Testis (tissue), 3 donors: ENCODE data around the gene SH3RF2. TPM values are rescaled to one million over a fixed set of nuclear protein-coding genes. Genes with fewer than 3 reads are reported as not detected.

Source experiments
- DNase-seq: peaks from one replicate; pipeline ENCODE4 v3.0.0-alpha.2; 2019
- H3K27ac ChIP-seq, 2 donors: fragments of 200-600 bp; sonication (generic); one replicate each; pipeline ENCODE4 v1.5.1; 2019
- H3K27me3 ChIP-seq: fragments of 200-600 bp; sonication (generic); one replicate; pipeline ENCODE4 v1.5.1; 2019
- H3K36me3 ChIP-seq: fragments of 200-600 bp; sonication (generic); one replicate; pipeline ENCODE4 v1.5.1; 2017; ENCODE audit warnings: low read depth; ENCODE audit errors: missing control alignments
- H3K4me1 ChIP-seq: fragments of 200-600 bp; sonication (generic); one replicate; pipeline ENCODE4 v1.5.1; 2019
- H3K4me3 ChIP-seq, 2 donors: fragments of 200-600 bp; sonication (generic); one replicate each; pipeline ENCODE4 v1.5.1; 2017 to 2019
- H3K9me3 ChIP-seq: fragments of 200-600 bp; sonication (generic); one replicate; pipeline ENCODE4 v1.5.1; 2017
- CTCF ChIP-seq, 3 experiments: fragments of 450-650 bp in 2 of 3; fragments of 200-600 bp in 1 of 3; sonication (generic) in 1 of 3; IDR thresholded peaks; one replicate each; pipeline ENCODE4 v1.5.1; 2016 to 2019; ENCODE audit warnings: antibody characterized with exemption in 3 of 3, mild to moderate bottlenecking in 2 of 3, moderate library complexity in 1 of 3
- POLR2A ChIP-seq: fragments of 450-650 bp; IDR thresholded peaks from one replicate; pipeline ENCODE4 v1.6.1; 2017; ENCODE audit warnings: antibody characterized with exemption, mild to moderate bottlenecking, moderate library complexity
- WGBS, 2 donors: methylation state at CpG; one replicate each; pipeline ENCODE4 v1.1.5; 2018; 5-methylcytosine and 5-hydroxymethylcytosine counted together
- intact Hi-C: fragments of 100-400 bp; cut with DNase I; formaldehyde crosslinking; loops from one replicate; pipeline ENCODE4 v1.15.1; 2023; ENCODE audit warnings: low total_unique reads
- polyA plus RNA-seq: library from polyadenylated mRNA; stranded (reverse); fragments of 350-450 nt; fragmentation: Illumina TruSeq; extraction: RNeasy Lipid Tissue Mini Kit (QIAGEN cat#74804); gene quantifications from one replicate; pipeline ENCODE4 v1.2.3, GENCODE V29; 2014; ENCODE audit warnings: low read depth, low replicate concordance; ENCODE audit not compliant: insufficient read depth
- total RNA-seq, 2 donors: library from RNA; depleted of rRNA; stranded (reverse); fragments of >200 nt; gene quantifications; one replicate each; pipeline ENCODE4 v1.2.3, GENCODE V29; 2016

SH3RF2 gene
- total and polyA plus RNA-seq, 3 donors from 2014 or later = 127 to 416 (median 378) TPM

GRCh38 chr5:146076455-146076854, 140.1 kb downstream of the SH3RF2 start:
- no peak overlapping the region for H3K27ac ChIP-seq
- H3K36me3 ChIP-seq = no peaks in the 10 kb centered on the region
- no peaks in the 10 kb centered on the region for H3K4me1 ChIP-seq
- DNase-seq = no peak
- intact Hi-C loops = no loop called here
- no peaks in the 10 kb centered on the region for H3K27me3 ChIP-seq
- no peak overlapping the region for H3K4me3 ChIP-seq
- no peak for TF ChIP-seq CTCF (IDR thresholded peaks at IDR 0.05)
- TF ChIP-seq POLR2A = no peak
- WGBS, 2 donors = 68 to 97% methylated on average over 4 of the region's 4 CpGs
- H3K9me3 ChIP-seq = no peaks in the 10 kb centered on the region

GRCh38 chr5:146078566-146078965, 142.2 kb downstream of the SH3RF2 start:
- no peak overlapping the region for H3K27ac ChIP-seq
- no peak for TF ChIP-seq CTCF (IDR thresholded peaks at IDR 0.05)
- TF ChIP-seq POLR2A = no peak
- no peak for DNase-seq
- H3K36me3 ChIP-seq = no peaks in the 10 kb centered on the region
- no peaks in the 10 kb centered on the region for H3K9me3 ChIP-seq
- H3K4me3 ChIP-seq = no peak overlapping the region
- WGBS, 2 donors = 83 to 84% methylated on average over 2 of the region's 2 CpGs
- no peaks in the 10 kb centered on the region for H3K27me3 ChIP-seq
- H3K4me1 ChIP-seq = no peaks in the 10 kb centered on the region
- intact Hi-C loops = no loop called here

GRCh38 chr5:146079695-146080373, 143.5 kb downstream of the SH3RF2 start:
- no peak overlapping the region for H3K27ac ChIP-seq
- no peak overlapping the region for H3K4me3 ChIP-seq
- no peaks in the 10 kb centered on the region for H3K4me1 ChIP-seq
- H3K36me3 ChIP-seq = no peaks in the 10 kb centered on the region
- DNase-seq = no peak
- H3K9me3 ChIP-seq = no peaks in the 10 kb centered on the region
- H3K27me3 ChIP-seq = no peaks in the 10 kb centered on the region
- no peak for TF ChIP-seq CTCF (IDR thresholded peaks at IDR 0.05)
- TF ChIP-seq POLR2A = no peak
- intact Hi-C loops = no loop called here
- WGBS, 2 donors = 80 to 85% methylated on average over 7 of the region's 7 CpGs

- intact Hi-C loops = no loop called here
- no peaks in the 10 kb centered on the region for H3K4me1 ChIP-seq
- 40 to 48% methylated on average over 6 of the region's 6 CpGs for WGBS, 2 donors
- no peak overlapping the region for H3K27ac ChIP-seq
- H3K9me3 ChIP-seq = no peaks in the 10 kb centered on the region
- no peaks in the 10 kb centered on the region for H3K27me3 ChIP-seq
- H3K36me3 ChIP-seq = no peaks in the 10 kb centered on the region
- TF ChIP-seq POLR2A = no peak
- no peak for TF ChIP-seq CTCF (IDR thresholded peaks at IDR 0.05)
- no peak overlapping the region for H3K4me3 ChIP-seq
- no peak for DNase-seq
Measured at GRCh38 chr5:146081556-146081955, 145.2 kb downstream of the SH3RF2 start.

- DNase-seq = no peak
- Histone ChIP-seq H3K9me3 (no peaks in the 10 kb centered on the region), H3K4me3 (no peak overlapping the region), H3K27ac (no peak overlapping the region), H3K36me3 (no peaks in the 10 kb centered on the region), H3K4me1 (no peaks in the 10 kb centered on the region), H3K27me3 (no peaks in the 10 kb centered on the region)
- intact Hi-C loops = no loop called here
- WGBS, 2 donors = 94 to 97% methylated on average over 3 of the region's 3 CpGs
- no peak for TF ChIP-seq POLR2A
- no peak for TF ChIP-seq CTCF (IDR thresholded peaks at IDR 0.05)
Measured at GRCh38 chr5:146082798-146083197, 146.4 kb downstream of the SH3RF2 start.
